Stimulated activated CD4-positive, alpha-beta T cell treated with anti-CD3 and anti-CD28 coated beads, Interleukin-1b, Interleukin-23, amount 100 ng/mL, for 24 hours (primary cell): ENCODE data around the gene UFC1.
A peak's percentile ranks its signal among the peaks of the same experiment; 100 is the strongest.

ENCODE experiments used
- DNase-seq, 4 experiments: peaks; one replicate each; pipeline ENCODE4 v3.0.0-alpha.2; 2020; ENCODE audit warnings: low read depth in 4 of 4, low spot score in 1 of 4

UFC1 gene

GRCh38 chr1:161168906-161169305, 15.1 kb downstream of the UFC1 start:
- no peak for DNase-seq

- DNase-seq: no peak
Measured at GRCh38 chr1:161171191-161171590, 17.4 kb downstream of the UFC1 start.

- no peak for DNase-seq
Measured at GRCh38 chr1:161171696-161172095, 17.9 kb downstream of the UFC1 start.

GRCh38 chr1:161172349-161172748, 18.6 kb downstream of the UFC1 start:
- no peak for DNase-seq

- no peak for DNase-seq
Measured at GRCh38 chr1:161172776-161173376, 19.1 kb downstream of the UFC1 start.

GRCh38 chr1:161173711-161174110, 19.9 kb downstream of the UFC1 start:
- DNase-seq: no peak

GRCh38 chr1:161174911-161175310, 21.1 kb downstream of the UFC1 start:
- DNase-seq: no peak

- DNase-seq: no peak
Measured at GRCh38 chr1:161175771-161176453, 22.1 kb downstream of the UFC1 start.

- no peak for DNase-seq
Measured at GRCh38 chr1:161176468-161177111, 22.8 kb downstream of the UFC1 start.

GRCh38 chr1:161177112-161177935, 23.5 kb downstream of the UFC1 start, which contains the start of gene B4GALT3:
Gene B4GALT3 (minus strand): TSS chr1:161177507. CDS start chr1:161176060, 1,447 bp downstream.
- DNase-seq: peak; percentile 93 to 99 (median 94)

GRCh38 chr1:161177936-161178244, 24.1 kb downstream of the UFC1 start:
- DNase-seq: no peak

- no peak for DNase-seq
Measured at GRCh38 chr1:161179698-161180097, 25.9 kb downstream of the UFC1 start.

GRCh38 chr1:161180639-161181038, 26.9 kb downstream of the UFC1 start:
- no peak for DNase-seq

GRCh38 chr1:161182214-161182613, 28.4 kb downstream of the UFC1 start:
- DNase-seq: peak in 3 of 4 experiments; percentile 34 to 51 (median 36)

- DNase-seq: peak in 1 of 4 experiments; percentile 33
Measured at GRCh38 chr1:161185282-161185682, 31.5 kb downstream of the UFC1 start.

GRCh38 chr1:161185732-161186311, 32.0 kb downstream of the UFC1 start:
- DNase-seq: no peak

GRCh38 chr1:161187311-161187710, 33.5 kb downstream of the UFC1 start:
- no peak for DNase-seq

GRCh38 chr1:161188381-161188780, 34.6 kb downstream of the UFC1 start:
- DNase-seq: no peak

- no peak for DNase-seq
Measured at GRCh38 chr1:161189036-161189435, 35.3 kb downstream of the UFC1 start.

GRCh38 chr1:161190962-161191521, 37.3 kb downstream of the UFC1 start:
- no peak for DNase-seq

- no peak for DNase-seq
Measured at GRCh38 chr1:161191971-161192370, 38.2 kb downstream of the UFC1 start.
